ENCODE results near the gene TCFL5.

- no peak for TF ChIP-seq POLR2A (IDR thresholded peaks at IDR 0.05)
- no peak for TF ChIP-seq CTCF (IDR thresholded peaks at IDR 0.05)
- TF ChIP-seq POLR2AphosphoS5 (IDR thresholded peaks at IDR 0.05), result no peak
Measured at GRCh38 chr20:62836967-62837490, 24.6 kb downstream of the TCFL5 start.
